ENCODE measurements around the gene VWA5B1.
"Not testable (repeated sequence)": the region's sequence is repeated elsewhere in the genome, so short reads cannot be mapped to it uniquely, and the experiment has no call there.

Gene VWA5B1

GRCh38 chr1:20279509-20279908 is 11.2 kb upstream of the VWA5B1 start:
- no peak for DNase-seq (ENCODE audit: low read depth in 2 of 2)

DNA sequence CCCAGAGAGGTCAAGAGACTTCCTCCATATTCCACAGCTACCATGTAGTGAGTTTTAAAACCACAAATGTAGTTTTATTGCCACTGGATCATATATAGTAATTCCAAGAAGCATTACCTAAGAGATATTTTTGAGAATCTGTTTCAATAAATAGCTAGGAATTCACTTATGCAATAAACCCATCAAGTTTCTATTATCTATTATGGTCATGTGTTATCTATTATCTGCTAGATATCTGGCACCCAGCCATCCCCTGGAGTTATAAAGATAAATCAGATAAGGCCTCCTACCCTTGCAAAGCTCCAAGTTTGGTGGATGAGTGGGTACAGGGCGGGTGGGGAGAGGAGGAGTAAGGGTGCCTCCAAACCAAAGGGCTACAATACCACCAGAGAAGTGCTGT is 10.3 kb upstream of the VWA5B1 start:
- no peak for DNase-seq (ENCODE audit: low read depth in 2 of 2)

- no peak for DNase-seq (ENCODE audit: low read depth in 2 of 2)
Observed at GRCh38 chr1:20280906-20281305, 9.8 kb upstream of the VWA5B1 start.

DNA sequence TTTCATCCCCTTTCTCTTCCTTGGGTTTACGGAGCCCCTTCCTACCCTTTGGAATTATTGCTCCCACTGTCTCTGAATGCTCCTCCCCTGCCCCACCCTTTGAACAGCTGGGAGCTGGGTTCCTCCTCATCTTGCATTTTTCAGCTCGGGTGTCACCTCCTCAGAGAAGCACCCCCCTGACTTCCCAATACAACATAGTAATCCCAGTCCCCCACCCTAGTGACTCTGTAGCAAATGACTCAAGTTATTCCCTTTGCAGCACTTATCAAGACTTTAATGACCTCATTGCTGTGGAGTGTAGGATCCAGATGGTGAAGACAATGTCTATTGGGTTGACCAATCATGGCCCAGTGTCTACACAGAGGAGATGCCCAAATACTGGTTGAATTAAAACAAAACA is 8.9 kb upstream of the VWA5B1 start:
- no peak for DNase-seq (ENCODE audit: low read depth in 2 of 2)

- DNase-seq (ENCODE audit: low read depth in 2 of 2): no peak
Observed at GRCh38 chr1:20282533-20282932, 8.1 kb upstream of the VWA5B1 start.

- no peak for DNase-seq (ENCODE audit: low read depth in 2 of 2)
Observed at GRCh38 chr1:20284046-20284445, 6.6 kb upstream of the VWA5B1 start.

GRCh38 chr1:20284625-20285024 is 6.0 kb upstream of the VWA5B1 start:
- DNase-seq (ENCODE audit: low read depth in 2 of 2): no peak

GRCh38 chr1:20285510-20285909 is 5.2 kb upstream of the VWA5B1 start:
- DNase-seq (ENCODE audit: low read depth in 2 of 2): no peak

DNA sequence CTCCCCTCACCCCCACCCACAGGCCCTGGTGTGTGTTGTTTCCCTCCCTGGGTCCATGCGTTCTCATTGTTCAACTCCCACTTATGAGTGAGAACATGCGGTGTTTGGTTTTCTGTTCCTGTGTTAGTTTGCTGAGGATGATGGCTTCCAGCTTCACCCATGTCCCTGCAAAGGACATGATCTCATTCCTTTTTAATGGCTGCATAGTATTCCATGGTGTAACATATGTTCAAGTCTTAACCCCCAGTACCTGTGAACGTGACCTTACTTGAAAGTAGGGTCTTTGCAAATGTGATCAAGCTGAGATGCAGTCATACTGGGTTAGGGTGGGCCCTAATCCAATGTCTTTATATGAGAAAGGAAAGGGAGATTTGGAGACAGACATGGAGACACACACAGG is 3.0 kb upstream of the VWA5B1 start:
- DNase-seq (ENCODE audit: low read depth in 2 of 2): not testable (repeated sequence)

GRCh38 chr1:20291645-20292084 is 990 bp downstream of the VWA5B1 start:
- peak in 1 of 2 experiments; percentile 2 for DNase-seq (ENCODE audit: low read depth in 2 of 2)

- DNase-seq (ENCODE audit: low read depth in 2 of 2): no peak
Observed at GRCh38 chr1:20298626-20299025, 8.0 kb downstream of the VWA5B1 start.

DNA sequence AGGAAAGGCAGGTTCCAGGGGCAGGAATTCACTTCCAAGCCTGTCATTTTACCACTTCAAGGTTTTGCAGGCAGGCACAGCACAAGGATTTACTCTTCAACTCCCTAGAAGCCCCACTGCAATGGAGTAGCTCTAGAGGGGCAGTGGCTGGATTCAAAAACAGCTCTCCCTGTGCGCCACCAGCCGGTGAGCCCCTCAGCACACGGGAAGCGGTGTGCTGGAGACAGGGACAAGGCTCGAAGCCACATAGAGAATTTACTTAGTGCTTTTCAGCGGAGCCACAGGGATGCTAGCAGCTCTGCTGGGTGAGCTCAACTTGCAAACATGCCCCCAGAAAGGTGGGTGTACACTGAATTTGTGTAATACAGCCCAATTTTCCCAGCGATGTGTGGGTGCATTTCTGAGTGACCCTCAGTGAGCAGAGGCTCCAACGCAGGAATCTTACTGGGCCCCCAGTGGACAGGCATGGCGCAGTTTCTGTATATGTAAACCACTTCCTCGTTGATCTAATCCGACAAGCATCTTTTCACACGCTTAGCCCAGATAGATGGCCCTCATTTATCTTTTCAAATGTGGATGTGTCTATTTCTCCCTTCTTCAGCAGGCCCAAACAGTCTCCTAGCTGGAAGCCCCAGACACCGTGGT is 10.9 kb downstream of the VWA5B1 start:
- no peak for DNase-seq (ENCODE audit: low read depth in 2 of 2)

DNA sequence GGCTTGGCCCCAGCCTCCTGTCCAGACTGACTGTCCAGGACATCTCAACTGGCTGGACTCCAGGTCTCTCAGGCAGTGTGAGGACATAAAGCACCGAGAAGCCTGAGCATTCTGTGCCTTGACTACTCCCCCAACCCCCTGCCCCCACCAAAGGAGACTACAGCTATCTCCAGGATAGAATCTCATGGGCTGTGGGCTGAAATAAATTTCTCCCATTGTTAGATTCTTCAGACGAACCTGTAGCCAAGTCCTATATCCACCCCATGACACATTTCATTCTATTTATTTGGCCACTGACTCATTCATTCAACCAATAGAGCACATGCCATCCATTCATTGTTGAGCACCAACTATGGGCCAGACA is 11.4 kb downstream of the VWA5B1 start:
- no peak for DNase-seq (ENCODE audit: low read depth in 2 of 2)

DNA sequence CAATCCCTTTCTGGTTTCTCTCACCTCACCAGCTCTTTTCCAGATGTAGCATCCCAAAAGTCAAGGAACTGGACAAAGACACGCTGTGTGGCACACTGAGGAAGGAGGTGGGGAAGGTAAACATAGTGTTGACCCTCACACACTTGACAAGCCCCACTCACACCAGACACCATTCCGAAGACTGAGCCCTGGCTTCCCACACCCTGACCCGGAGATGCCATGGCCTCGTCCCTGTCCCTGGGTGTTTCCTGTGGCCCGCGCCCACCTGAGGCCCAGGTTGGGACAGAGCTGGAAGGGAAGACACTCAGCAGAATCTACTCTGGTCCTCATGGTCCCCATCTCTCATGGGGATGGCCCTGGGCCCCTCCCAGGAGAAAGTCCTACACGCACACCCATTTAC is 16.4 kb downstream of the VWA5B1 start:
- DNase-seq (ENCODE audit: low read depth in 2 of 2): no peak

- no peak for DNase-seq (ENCODE audit: low read depth in 2 of 2)
Observed at GRCh38 chr1:20308569-20308968, 17.9 kb downstream of the VWA5B1 start.

- no peak for DNase-seq (ENCODE audit: low read depth in 2 of 2)
Observed at GRCh38 chr1:20311289-20311688, 20.6 kb downstream of the VWA5B1 start.

DNA sequence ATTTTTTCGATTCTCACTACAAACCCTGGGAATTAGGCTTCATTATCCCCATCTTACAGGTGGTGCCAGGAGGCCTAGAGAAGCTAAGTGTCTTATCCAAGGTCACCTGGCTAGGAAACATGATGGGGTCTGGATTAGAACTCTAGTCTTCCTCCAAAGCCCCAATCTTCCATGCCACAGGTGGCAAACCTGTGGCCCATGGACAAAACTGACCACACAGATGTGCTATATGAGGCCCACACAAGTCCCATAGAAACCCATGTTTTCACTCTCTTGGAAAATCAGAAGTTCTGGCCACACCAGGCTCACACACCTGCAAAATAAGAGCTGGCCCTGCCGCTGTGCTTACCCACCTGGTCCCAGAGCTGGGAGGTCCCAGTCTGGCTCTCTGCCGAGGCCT is 21.6 kb downstream of the VWA5B1 start:
- no peak for DNase-seq (ENCODE audit: low read depth in 2 of 2)

- no peak for DNase-seq (ENCODE audit: low read depth in 2 of 2)
Observed at GRCh38 chr1:20312818-20313217, 22.1 kb downstream of the VWA5B1 start.

- no peak for DNase-seq (ENCODE audit: low read depth in 2 of 2)
Observed at GRCh38 chr1:20317471-20317870, 26.8 kb downstream of the VWA5B1 start.

DNA sequence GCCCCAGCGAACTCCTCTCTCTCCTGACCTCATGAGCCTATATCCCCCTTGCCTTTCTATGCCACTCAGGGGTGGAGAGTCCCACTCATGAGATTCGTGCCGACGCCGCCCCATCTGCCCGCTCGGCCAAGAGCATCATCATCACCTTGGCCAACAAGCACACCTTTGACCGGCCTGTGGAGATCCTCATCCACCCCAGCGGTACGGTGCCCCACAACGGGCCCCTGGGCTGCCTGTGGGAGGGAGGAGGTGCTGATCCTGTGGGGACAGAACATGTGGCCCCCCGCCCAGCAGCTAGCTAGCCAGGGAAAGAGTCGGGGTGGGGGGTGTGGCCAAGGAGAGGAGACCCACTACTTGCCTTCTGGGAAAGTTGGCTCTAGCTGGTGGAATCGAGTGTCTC is 27.8 kb downstream of the VWA5B1 start:
- DNase-seq (ENCODE audit: low read depth in 2 of 2): no peak

GRCh38 chr1:20318971-20319370 is 28.3 kb downstream of the VWA5B1 start:
- no peak for DNase-seq (ENCODE audit: low read depth in 2 of 2)

- DNase-seq (ENCODE audit: low read depth in 2 of 2): no peak
Observed at GRCh38 chr1:20319456-20320220, 29.0 kb downstream of the VWA5B1 start.

DNA sequence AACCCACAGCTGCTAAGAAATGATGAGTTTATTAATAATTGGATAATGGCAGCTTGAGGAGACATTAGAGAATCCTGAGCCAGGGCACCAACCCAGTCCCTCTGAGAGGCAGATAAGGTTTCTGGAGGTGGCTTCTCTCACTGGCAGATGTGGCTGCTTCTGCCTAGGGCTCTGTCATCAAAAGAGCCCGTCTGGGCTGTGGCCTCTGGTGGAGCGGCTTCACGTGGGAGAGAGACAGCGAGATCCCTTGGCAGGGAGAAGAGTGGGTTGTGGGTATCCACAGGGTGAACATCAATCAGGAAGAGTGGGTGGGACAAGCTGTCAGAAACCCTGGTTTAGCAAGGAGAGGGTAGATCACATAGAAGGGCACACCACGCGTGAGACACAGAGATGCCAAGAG is 30.0 kb downstream of the VWA5B1 start:
- DNase-seq (ENCODE audit: low read depth in 2 of 2): no peak

- DNase-seq (ENCODE audit: low read depth in 2 of 2): no peak
Observed at GRCh38 chr1:20321573-20321972, 30.9 kb downstream of the VWA5B1 start.
